Measurements from ENCODE around the gene SPIN3.
"Not testable (repeated sequence)": the region's sequence is repeated elsewhere in the genome, so short reads cannot be mapped to it uniquely, and the experiment has no call there.

SPIN3 gene

GRCh38 chrX:56995271-56995994, at the start of gene SPIN3:
Gene SPIN3 (minus strand): TSS chrX:56995541. CDS start chrX:56994947, 594 bp downstream.
- DNase-seq (ENCODE audit: low spot score), result no peak

GRCh38 chrX:57044245-57044644, 48.9 kb upstream of the SPIN3 start:
- no peak for DNase-seq (ENCODE audit: low spot score)

GRCh38 chrX:57037265-57037664, 41.9 kb upstream of the SPIN3 start:
- DNase-seq (ENCODE audit: low spot score), result not testable (repeated sequence)

- DNase-seq (ENCODE audit: low spot score), result no peak
These were observed 718 bp downstream of the SPIN3 start for GRCh38 chrX:56994375-56995270.

GRCh38 chrX:56987741-56988140, 7.6 kb downstream of the SPIN3 start:
- no peak for DNase-seq (ENCODE audit: low spot score)

- no peak for DNase-seq (ENCODE audit: low spot score)
These were observed 9.2 kb downstream of the SPIN3 start for GRCh38 chrX:56986138-56986537.

GRCh38 chrX:56978172-56978571, 17.2 kb downstream of the SPIN3 start:
- DNase-seq (ENCODE audit: low spot score), result peak; percentile 52

- DNase-seq (ENCODE audit: low spot score), result peak; percentile 4
These were observed 19.7 kb downstream of the SPIN3 start for GRCh38 chrX:56975611-56976010.

- no peak for DNase-seq (ENCODE audit: low spot score)
These were observed 20.9 kb downstream of the SPIN3 start for GRCh38 chrX:56974408-56974807.

- no peak for DNase-seq (ENCODE audit: low spot score)
These were observed 25.8 kb downstream of the SPIN3 start for GRCh38 chrX:56969559-56969958.

- no peak for DNase-seq (ENCODE audit: low spot score)
These were observed 26.4 kb downstream of the SPIN3 start for GRCh38 chrX:56968980-56969379.

GRCh38 chrX:56963377-56963776, 32.0 kb downstream of the SPIN3 start:
- DNase-seq (ENCODE audit: low spot score), result no peak

- no peak for DNase-seq (ENCODE audit: low spot score)
These were observed 47.6 kb downstream of the SPIN3 start for GRCh38 chrX:56947699-56948098.

GRCh38 chrX:56946201-56946600, 49.1 kb downstream of the SPIN3 start:
- DNase-seq (ENCODE audit: low spot score), result not testable (repeated sequence)

- not testable (repeated sequence) for DNase-seq (ENCODE audit: low spot score)
These were observed 50.1 kb downstream of the SPIN3 start for GRCh38 chrX:56945226-56945625.

GRCh38 chrX:56943264-56943663, 52.1 kb downstream of the SPIN3 start:
- DNase-seq (ENCODE audit: low spot score), result no peak

Data from hematopoietic multipotent progenitor cell treated with erythropoietin and hydrocortisone succinate and interleukin-3 and kit ligand, for 17 days (in vitro differentiated cells).